ENCODE results near the gene TDP1. TPM values are rescaled to one million over a fixed set of nuclear protein-coding genes. Genes with fewer than 3 reads are reported as not detected.

Gene TDP1
- total and polyA plus RNA-seq, 7 donors = 1.7 to 13.1 (median 4.4) TPM

DNA sequence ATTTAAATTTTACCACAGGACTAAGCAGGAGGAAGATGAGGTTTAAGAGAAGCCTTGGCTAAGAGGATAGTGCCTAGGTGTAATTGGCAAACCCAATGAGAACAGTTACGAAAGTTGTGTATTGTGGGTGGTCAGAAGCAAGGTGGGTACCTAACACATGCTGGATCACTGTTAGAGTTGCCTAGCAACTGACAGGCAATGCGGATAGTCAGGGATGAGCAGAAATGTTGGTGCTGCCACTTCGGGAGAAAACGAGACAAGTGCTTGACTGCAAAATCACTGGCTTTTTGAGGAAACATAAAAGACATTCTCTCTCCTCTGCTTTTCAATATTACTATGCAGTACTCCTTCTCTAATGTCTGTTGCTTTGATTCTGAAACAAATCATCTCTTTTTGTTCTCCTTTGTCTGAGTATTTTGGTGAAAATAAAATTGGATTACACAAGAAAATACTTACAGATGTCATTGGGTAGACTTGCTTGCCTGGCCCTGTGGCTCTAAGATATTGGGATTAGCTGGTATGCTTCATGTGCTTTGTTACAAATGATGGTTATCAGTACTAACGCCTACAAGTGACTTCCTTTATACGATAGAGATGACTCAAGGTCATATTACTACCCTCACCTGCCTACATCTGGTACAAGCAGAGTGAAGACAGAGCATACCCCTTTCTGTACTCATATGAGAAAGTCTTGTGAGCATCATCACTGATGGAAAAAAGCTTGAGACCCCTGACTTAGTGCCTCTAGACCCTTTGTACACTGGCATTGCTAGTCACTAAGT, 48.0 kb downstream of the TDP1 start:
- Histone ChIP-seq H3K36me3 (ENCODE audit: insufficient read depth in 1 of 2, low read depth in 1 of 2) (peaks cover 0 to 14% of the 10 kb centered on the region in 2 donors), H3K27me3 (ENCODE audit: insufficient read depth in 3 of 3, low read length in 2 of 3) (no peaks in the 10 kb centered on the region), H3K4me3 (no peak overlapping the region), H3K27ac (no peak overlapping the region), H3K4me1 (no peaks in the 10 kb centered on the region), H3K9me3 (no peaks in the 10 kb centered on the region)
- no peak for ATAC-seq
- no peak for DNase-seq
- TF ChIP-seq, protein P1, sequence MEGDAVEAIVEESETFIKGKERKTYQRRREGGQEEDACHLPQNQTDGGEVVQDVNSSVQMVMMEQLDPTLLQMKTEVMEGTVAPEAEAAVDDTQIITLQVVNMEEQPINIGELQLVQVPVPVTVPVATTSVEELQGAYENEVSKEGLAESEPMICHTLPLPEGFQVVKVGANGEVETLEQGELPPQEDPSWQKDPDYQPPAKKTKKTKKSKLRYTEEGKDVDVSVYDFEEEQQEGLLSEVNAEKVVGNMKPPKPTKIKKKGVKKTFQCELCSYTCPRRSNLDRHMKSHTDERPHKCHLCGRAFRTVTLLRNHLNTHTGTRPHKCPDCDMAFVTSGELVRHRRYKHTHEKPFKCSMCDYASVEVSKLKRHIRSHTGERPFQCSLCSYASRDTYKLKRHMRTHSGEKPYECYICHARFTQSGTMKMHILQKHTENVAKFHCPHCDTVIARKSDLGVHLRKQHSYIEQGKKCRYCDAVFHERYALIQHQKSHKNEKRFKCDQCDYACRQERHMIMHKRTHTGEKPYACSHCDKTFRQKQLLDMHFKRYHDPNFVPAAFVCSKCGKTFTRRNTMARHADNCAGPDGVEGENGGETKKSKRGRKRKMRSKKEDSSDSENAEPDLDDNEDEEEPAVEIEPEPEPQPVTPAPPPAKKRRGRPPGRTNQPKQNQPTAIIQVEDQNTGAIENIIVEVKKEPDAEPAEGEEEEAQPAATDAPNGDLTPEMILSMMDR (IDR thresholded peaks at IDR 0.05) = no peak
- intact Hi-C loops (cut with DNase I) = no loop called here
- WGBS, 3 donors = 91 to 94% (median 91%) methylated on average over 6 of the region's 6 CpGs

DNA sequence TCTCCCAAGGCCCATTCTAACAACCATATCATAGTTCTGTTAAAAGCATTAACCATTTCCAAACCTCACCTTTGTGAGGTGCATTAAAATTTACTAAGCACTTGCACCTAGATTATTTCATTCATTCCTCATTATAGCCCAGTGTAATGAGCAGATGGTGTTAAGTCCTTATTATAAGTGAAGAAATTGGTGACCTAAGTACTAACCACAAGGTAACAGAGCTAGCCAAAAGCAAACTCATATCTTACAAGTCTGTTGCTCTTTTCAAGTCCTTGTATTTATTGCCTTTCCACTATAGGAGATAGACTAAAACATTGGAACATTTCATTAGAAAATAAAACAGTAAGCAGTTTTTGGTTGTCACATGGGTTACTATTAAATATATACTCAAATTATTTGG, 49.7 kb downstream of the TDP1 start:
- H3K27me3 ChIP-seq (ENCODE audit: insufficient read depth in 3 of 3, low read length in 2 of 3) = no peaks in the 10 kb centered on the region
- H3K9me3 ChIP-seq = no peaks in the 10 kb centered on the region
- intact Hi-C loops (cut with DNase I) = no loop called here
- H3K4me1 ChIP-seq = no peaks in the 10 kb centered on the region
- H3K36me3 ChIP-seq (ENCODE audit: insufficient read depth in 1 of 2, low read depth in 1 of 2) = peaks cover 0 to 14% of the 10 kb centered on the region in 2 donors
- no peak for ATAC-seq
- TF ChIP-seq, protein P1 (IDR thresholded peaks at IDR 0.05) = no peak
- no peak overlapping the region for H3K4me3 ChIP-seq
- H3K27ac ChIP-seq = no peak overlapping the region
- DNase-seq = no peak

DNA sequence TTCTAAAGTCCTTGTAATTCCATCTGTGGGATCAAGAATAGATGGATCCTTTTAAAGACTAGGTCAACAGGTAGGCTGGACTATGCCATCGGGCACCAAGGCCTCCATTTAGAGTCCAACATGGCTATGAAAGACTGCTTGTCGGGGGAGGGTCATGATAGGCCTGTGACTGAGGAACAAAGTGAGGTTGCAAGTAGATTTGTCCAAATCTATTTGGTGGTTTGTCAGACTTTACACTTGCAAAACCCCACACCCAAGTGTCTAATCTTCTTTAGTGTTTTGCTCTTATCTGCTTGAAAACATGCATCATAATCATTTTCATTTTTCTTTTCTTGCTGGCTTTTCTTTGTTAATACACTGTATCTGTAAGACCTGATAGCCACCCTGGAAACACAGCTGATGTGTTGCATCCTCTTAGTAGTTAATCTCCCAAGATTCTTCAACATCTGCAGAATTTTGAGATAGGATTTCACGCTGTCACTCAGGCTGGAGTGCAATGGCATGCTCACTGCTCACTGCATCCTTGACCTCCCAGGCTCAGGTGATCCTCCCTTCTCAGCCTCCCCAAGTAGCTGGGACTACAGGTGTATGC, 50.3 kb downstream of the TDP1 start:
- H3K4me1 ChIP-seq = no peaks in the 10 kb centered on the region
- intact Hi-C loops (cut with DNase I) = no loop called here
- no peaks in the 10 kb centered on the region for H3K27me3 ChIP-seq (ENCODE audit: insufficient read depth in 3 of 3, low read length in 2 of 3)
- DNase-seq (no peak), ATAC-seq (no peak)
- H3K4me3 ChIP-seq = no peak overlapping the region
- TF ChIP-seq, protein P1 (IDR thresholded peaks at IDR 0.05) = no peak
- WGBS, 3 donors = 96 to 99% (median 99%) methylated on average over 3 of the region's 3 CpGs
- H3K36me3 ChIP-seq (ENCODE audit: insufficient read depth in 1 of 2, low read depth in 1 of 2) = peaks cover 0 to 14% of the 10 kb centered on the region in 2 donors
- no peak overlapping the region for H3K27ac ChIP-seq
- no peaks in the 10 kb centered on the region for H3K9me3 ChIP-seq

DNA sequence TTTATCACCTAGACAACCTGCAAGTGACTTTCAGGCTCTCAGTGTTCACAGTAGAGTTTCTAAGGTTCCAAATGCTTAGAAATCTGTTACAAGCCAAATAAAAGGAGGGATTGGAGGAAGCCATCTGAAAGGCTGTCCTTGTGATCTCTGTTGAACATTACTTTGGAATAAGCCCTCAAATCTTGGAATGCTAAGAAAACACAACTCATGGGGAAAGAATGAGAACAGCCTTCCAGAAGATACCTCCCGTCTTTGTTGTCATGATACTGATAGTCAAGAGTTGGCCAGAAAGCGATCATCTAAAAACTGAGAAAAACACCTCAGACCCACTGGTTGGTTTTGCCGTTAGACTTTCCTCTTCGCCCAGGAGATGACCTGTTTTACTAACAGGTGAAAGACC, 61.6 kb downstream of the TDP1 start:
- no peaks in the 10 kb centered on the region for H3K9me3 ChIP-seq
- H3K27me3 ChIP-seq (ENCODE audit: insufficient read depth in 3 of 3, low read length in 2 of 3) = no peaks in the 10 kb centered on the region
- WGBS, 3 donors = 93 to 98% (median 97%) methylated on average over 4 of the region's 4 CpGs
- intact Hi-C loops (cut with DNase I) = no loop called here
- peaks cover 3 to 36% of the 10 kb centered on the region in 2 donors for H3K36me3 ChIP-seq (ENCODE audit: insufficient read depth in 1 of 2, low read depth in 1 of 2)
- ATAC-seq = no peak
- TF ChIP-seq, protein P1 (IDR thresholded peaks at IDR 0.05) = no peak
- no peaks in the 10 kb centered on the region for H3K4me1 ChIP-seq
- no peak for DNase-seq
- no peak overlapping the region for H3K27ac ChIP-seq
- H3K4me3 ChIP-seq = no peak overlapping the region
